Measurements from ENCODE around the gene FAM219B.

The FAM219B gene

GRCh38 chr15:74873036-74873755 is 33.5 kb downstream of the FAM219B start, which contains the start of gene SCAMP2:
TSS of gene SCAMP2 (minus strand) at chr15:74873365. CDS start at chr15:74873255, 110 bp downstream.
- DNase-seq (ENCODE audit: low read depth in 2 of 2): peak; percentile 86 to 89

GRCh38 chr15:74872702-74873035 is 34.0 kb downstream of the FAM219B start:
- no peak for DNase-seq (ENCODE audit: low read depth in 2 of 2)

GRCh38 chr15:74870436-74871215 is 36.0 kb downstream of the FAM219B start:
- no peak for DNase-seq (ENCODE audit: low read depth in 2 of 2)

GRCh38 chr15:74869726-74870407 is 36.8 kb downstream of the FAM219B start:
- DNase-seq (ENCODE audit: low read depth in 2 of 2): no peak

- no peak for DNase-seq (ENCODE audit: low read depth in 2 of 2)
These were observed 37.3 kb downstream of the FAM219B start for GRCh38 chr15:74869372-74869725.

GRCh38 chr15:74868059-74868458 is 38.6 kb downstream of the FAM219B start:
- no peak for DNase-seq (ENCODE audit: low read depth in 2 of 2)

- DNase-seq (ENCODE audit: low read depth in 2 of 2): no peak
These were observed 39.1 kb downstream of the FAM219B start for GRCh38 chr15:74867466-74868038.

GRCh38 chr15:74866090-74866489 is 40.6 kb downstream of the FAM219B start:
- no peak for DNase-seq (ENCODE audit: low read depth in 2 of 2)

GRCh38 chr15:74865316-74865715 is 41.3 kb downstream of the FAM219B start:
- no peak for DNase-seq (ENCODE audit: low read depth in 2 of 2)

GRCh38 chr15:74864296-74864695 is 42.4 kb downstream of the FAM219B start:
- no peak for DNase-seq (ENCODE audit: low read depth in 2 of 2)

- no peak for DNase-seq (ENCODE audit: low read depth in 2 of 2)
These were observed 43.2 kb downstream of the FAM219B start for GRCh38 chr15:74863239-74864056.

- DNase-seq (ENCODE audit: low read depth in 2 of 2): no peak
These were observed 48.3 kb downstream of the FAM219B start for GRCh38 chr15:74858369-74858740.

- DNase-seq (ENCODE audit: low read depth in 2 of 2): no peak
These were observed 48.8 kb downstream of the FAM219B start for GRCh38 chr15:74857671-74858368.

- no peak for DNase-seq (ENCODE audit: low read depth in 2 of 2)
These were observed 49.5 kb downstream of the FAM219B start for GRCh38 chr15:74857082-74857655.

- DNase-seq (ENCODE audit: low read depth in 2 of 2): no peak
These were observed 50.1 kb downstream of the FAM219B start for GRCh38 chr15:74856537-74856936.

GRCh38 chr15:74855857-74856256 is 50.8 kb downstream of the FAM219B start:
- no peak for DNase-seq (ENCODE audit: low read depth in 2 of 2)

GRCh38 chr15:74854453-74855022 is 52.1 kb downstream of the FAM219B start:
- no peak for DNase-seq (ENCODE audit: low read depth in 2 of 2)

GRCh38 chr15:74851960-74852359 is 54.7 kb downstream of the FAM219B start:
- DNase-seq (ENCODE audit: low read depth in 2 of 2): no peak

- DNase-seq (ENCODE audit: low read depth in 2 of 2): no peak
These were observed 56.3 kb downstream of the FAM219B start for GRCh38 chr15:74850393-74850792.
